ENCODE data around the gene PFDN1.
"Not testable (repeated sequence)": the region's sequence is repeated elsewhere in the genome, so short reads cannot be mapped to it uniquely, and the experiment has no call there.

PFDN1 gene

GRCh38 chr5:140213370-140213983, 89.4 kb downstream of the PFDN1 start:
- DNase-seq (ENCODE audit: low spot score): no peak

- DNase-seq (ENCODE audit: low spot score): no peak
Measured at GRCh38 chr5:140208065-140208464, 94.8 kb downstream of the PFDN1 start.

- no peak for DNase-seq (ENCODE audit: low spot score)
Measured at GRCh38 chr5:140207250-140207964, 95.5 kb downstream of the PFDN1 start.

GRCh38 chr5:140205952-140206351, 96.9 kb downstream of the PFDN1 start:
- DNase-seq (ENCODE audit: low spot score): no peak

GRCh38 chr5:140205216-140205615, 97.7 kb downstream of the PFDN1 start:
- no peak for DNase-seq (ENCODE audit: low spot score)

- DNase-seq (ENCODE audit: low spot score): no peak
Measured at GRCh38 chr5:140202610-140203009, 100.3 kb downstream of the PFDN1 start.

GRCh38 chr5:140202078-140202477, 100.8 kb downstream of the PFDN1 start:
- DNase-seq (ENCODE audit: low spot score): no peak

- DNase-seq (ENCODE audit: low spot score): not testable (repeated sequence)
Measured at GRCh38 chr5:140198915-140199314, 104.0 kb downstream of the PFDN1 start.

GRCh38 chr5:140197023-140197422, 105.9 kb downstream of the PFDN1 start:
- no peak for DNase-seq (ENCODE audit: low spot score)

GRCh38 chr5:140196115-140196814, 106.6 kb downstream of the PFDN1 start:
- no peak for DNase-seq (ENCODE audit: low spot score)

Data from CD4-positive, alpha-beta T cell treated with Interleukin-2 at 100 ng/mL for 4 hours (primary cell).